Cerebellar cortex (tissue), 1 donor: ENCODE results near the gene SYT9.
"Not testable (repeated sequence)": the region's sequence is repeated elsewhere in the genome, so short reads cannot be mapped to it uniquely, and the experiment has no call there.

Experiments used
- DNase-seq: peaks from one replicate; pipeline ENCODE4 v3.0.0-alpha.2; 2015; ENCODE audit warnings: low spot score

Gene SYT9

GRCh38 chr11:7506243-7506642 is 254.5 kb downstream of the SYT9 start:
- no peak for DNase-seq

DNA sequence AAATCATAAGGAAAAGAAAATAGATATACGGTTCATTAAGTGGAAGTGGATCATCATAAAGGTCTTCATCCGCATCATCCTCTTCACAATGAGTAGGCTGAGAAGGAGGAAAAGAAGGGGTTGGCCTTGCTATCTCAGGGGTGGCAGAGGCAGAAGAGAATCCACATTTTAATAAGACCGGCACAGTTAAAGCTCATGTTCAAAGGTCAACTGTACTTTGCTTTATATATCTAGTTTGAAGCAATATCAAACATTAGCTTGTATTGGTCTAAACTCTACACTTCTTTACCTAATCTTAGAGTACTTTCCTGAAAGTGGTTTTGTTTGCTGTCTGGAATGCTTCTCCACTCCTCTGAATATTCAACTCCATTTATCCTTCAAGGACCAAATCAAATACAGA is 256.4 kb downstream of the SYT9 start:
- no peak for DNase-seq

DNA sequence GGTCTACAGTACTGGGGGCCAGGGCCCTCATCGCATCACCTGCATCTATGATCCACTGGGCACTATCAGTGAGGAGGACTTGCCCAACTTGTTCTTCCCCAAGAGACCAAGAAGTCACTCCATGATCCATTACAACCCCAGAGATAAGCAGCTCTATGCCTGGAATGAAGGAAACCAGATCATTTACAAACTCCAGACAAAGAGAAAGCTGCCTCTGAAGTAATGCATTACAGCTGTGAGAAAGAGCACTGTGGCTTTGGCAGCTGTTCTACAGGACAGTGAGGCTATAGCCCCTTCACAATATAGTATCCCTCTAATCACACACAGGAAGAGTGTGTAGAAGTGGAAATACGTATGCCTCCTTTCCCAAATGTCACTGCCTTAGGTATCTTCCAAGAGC is 258.3 kb downstream of the SYT9 start:
- no peak for DNase-seq

GRCh38 chr11:7511401-7511800 is 259.7 kb downstream of the SYT9 start:
- no peak for DNase-seq

DNA sequence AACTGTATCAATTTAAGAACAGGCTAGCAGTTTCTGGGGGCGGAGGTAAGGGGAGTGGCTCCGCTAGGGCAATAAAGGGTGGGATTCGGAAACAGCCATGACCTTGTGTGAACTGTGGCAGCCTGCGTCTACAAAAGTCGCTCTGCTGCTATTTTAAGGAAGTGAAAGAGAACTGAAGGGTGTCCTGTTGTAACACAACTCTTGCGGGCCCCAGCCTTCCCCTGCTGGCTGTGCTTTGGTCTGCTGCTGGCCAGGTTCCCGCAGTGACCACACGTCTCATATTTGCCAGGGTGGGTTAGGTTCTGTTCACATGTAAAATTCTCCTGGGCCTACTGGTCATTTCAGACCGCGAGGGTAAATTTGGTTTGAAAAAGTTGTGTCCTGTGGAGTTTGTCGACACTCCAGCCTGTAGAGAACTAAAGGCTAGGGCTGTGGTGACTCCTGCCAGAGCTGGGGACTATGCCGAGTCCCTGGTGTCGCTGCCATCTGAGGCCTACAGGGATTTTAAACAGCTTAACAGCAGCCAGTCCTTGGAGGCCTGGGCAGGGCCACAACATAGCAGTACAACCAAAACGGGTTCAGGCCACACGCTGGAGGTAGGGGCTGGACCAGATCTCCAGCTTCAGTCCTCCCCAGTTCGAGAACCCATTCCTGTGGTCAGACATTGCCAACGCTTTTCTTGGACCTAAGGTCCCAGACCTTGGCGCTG is 261.0 kb downstream of the SYT9 start:
- no peak for DNase-seq

- peak; percentile 77 for DNase-seq
Measured at GRCh38 chr11:7513234-7514098, 261.8 kb downstream of the SYT9 start, which contains the start of gene PPFIBP2. Gene PPFIBP2, plus strand, starts transcription at chr11:7513999. Its CDS starts 35,477 bp downstream, at chr11:7549476.

DNA sequence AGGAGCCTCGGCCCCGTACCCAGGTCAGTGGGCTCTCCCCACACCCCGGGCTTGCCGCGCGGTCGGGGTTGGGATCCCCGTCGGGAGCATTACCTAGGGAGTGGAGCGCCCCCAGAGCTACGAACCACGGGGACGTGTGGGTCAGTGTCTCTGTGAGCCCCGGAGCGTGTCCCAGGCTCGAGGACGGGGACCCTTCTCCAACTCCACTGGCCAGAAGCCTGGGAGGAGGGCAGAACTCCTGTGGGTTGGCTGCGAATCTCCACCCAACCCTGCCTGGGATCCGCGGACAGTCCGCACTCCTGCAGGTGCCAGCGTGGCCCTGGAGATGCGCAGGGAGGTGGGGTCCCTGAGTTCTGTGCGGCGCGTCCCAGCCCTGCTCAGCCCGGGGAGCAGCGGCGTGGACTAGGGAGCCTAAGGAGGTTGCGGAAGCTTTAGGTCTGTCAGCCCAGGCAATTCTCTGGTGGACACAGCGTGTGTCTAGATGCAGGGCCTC is 262.4 kb downstream of the SYT9 start:
- DNase-seq = no peak

- no peak for DNase-seq
Measured at GRCh38 chr11:7515447-7515886, 263.8 kb downstream of the SYT9 start.

DNA sequence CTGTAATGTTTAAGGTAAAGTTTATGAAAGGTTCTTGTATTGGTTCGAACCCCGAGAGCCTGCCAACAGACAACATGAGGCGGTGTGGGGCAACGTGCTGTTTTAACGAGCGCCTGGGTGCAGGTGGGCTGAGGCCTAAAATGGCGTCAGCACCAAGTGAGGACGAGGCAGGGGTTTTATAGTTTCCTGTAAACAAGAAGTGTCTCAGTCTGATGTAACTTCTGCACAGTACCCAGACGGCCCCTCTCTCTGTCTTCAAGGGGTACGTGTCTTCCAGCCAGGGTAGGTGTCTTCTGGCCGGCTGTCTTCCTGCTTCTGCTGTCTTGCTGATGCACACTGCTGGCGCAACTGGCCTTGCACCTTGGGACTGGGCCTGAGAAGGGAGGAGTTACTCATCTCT is 264.8 kb downstream of the SYT9 start:
- no peak for DNase-seq

DNA sequence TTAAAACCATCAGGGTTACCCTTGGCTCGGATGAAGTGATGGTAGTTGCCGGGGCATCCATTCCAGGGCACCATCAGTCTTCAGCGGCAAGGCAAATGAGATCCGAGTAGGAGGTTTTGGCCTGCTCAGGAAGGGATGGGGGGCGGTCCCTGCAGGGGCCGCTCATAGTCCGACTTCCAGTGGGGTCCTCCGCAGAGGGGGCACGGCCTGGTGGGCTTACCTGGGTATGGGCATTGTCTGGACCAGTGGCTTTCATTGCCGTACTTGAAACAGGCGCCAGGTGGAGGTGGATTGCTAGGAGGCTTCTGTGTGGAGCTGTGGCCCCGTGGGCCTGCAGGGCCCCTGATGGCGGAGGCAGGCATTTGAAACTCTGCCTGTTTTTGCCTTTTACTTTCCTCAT is 266.0 kb downstream of the SYT9 start:
- not testable (repeated sequence) for DNase-seq
